RWPE1 (cell line): ENCODE results near the gene MTMR8.

Experiments
- CTCF ChIA-PET: fragments of 350-600 bp; sonication (Branson Sonifier 250); formaldehyde crosslinking; extraction: SDS; loops from one replicate; lab custom pipeline; 2021; lab: Yijun Ruan, JAX
- POLR2A ChIA-PET: fragments of 400-600 bp; formaldehyde crosslinking; extraction: SDS; loops from one replicate; lab custom pipeline; 2020; ENCODE audit warnings: antibody characterized with exemption; ENCODE audit not compliant: low non-redundant PET; lab: Yijun Ruan, JAX
- DNase-seq: peaks from one replicate; pipeline ENCODE4 v3.0.0; 2012; ENCODE audit warnings: low spot score
- H3K27ac ChIP-seq: fragments of 450-650 bp; 2 replicates; pipeline ENCODE4 v1.5.1; 2017
- CTCF ChIP-seq: fragments of 450-650 bp; conservative IDR thresholded peaks from 2 replicates; pipeline ENCODE4 v1.5.1; 2017; ENCODE audit warnings: low read depth, mild to moderate bottlenecking

MTMR8 gene

GRCh38 chrX:64379924-64380323, 15.3 kb downstream of the MTMR8 start:
- no peak overlapping the region for H3K27ac ChIP-seq
- ChIA-PET POLR2A (no interaction called here), CTCF (no interaction called here)
- DNase-seq = no peak
- no peak for TF ChIP-seq CTCF

- TF ChIP-seq CTCF = no peak
- ChIA-PET CTCF (no interaction called here), POLR2A (no interaction called here)
- DNase-seq = no peak
- H3K27ac ChIP-seq = no peak overlapping the region
Measured at GRCh38 chrX:64377753-64378152, 17.5 kb downstream of the MTMR8 start.

GRCh38 chrX:64352081-64352480, 43.2 kb downstream of the MTMR8 start:
- ChIA-PET CTCF (no interaction called here), POLR2A (no interaction called here)
- DNase-seq = no peak
- no peak for TF ChIP-seq CTCF
- H3K27ac ChIP-seq = no peak overlapping the region

DNA sequence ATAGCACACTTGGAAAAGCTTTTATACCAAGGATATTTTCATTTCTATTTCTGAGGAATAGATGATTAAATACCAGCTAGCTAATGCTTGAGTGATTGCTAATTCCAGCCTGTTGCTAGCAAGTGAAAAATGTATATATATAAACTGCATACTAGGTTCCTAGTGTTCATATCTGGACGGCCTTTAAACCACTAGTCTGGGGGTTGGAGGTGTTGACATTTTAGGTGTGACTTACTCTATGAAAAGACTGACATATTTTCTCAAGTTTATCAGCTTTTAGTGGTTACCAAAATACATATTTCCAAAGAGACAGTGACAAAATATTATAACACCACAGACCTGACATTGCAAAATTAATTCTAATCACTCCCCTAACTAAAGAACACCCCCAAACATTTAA, 44.7 kb downstream of the MTMR8 start:
- TF ChIP-seq CTCF = no peak
- ChIA-PET POLR2A (no interaction called here), CTCF (interaction anchor here (0.6 kb wide), 1 partner anchor 176 kb away, joined by 3 read pairs; no protein-coding TSS in a partner anchor)
- no peak overlapping the region for H3K27ac ChIP-seq
- DNase-seq = no peak

- DNase-seq = no peak
- CTCF ChIA-PET = interaction anchor here (0.6 kb wide), 1 partner anchor 177 kb away, joined by 3 read pairs; no protein-coding TSS in a partner anchor
- POLR2A ChIA-PET = no interaction called here
- no peak for TF ChIP-seq CTCF
- H3K27ac ChIP-seq = no peak overlapping the region
Measured at GRCh38 chrX:64350047-64350446, 45.2 kb downstream of the MTMR8 start.

DNA sequence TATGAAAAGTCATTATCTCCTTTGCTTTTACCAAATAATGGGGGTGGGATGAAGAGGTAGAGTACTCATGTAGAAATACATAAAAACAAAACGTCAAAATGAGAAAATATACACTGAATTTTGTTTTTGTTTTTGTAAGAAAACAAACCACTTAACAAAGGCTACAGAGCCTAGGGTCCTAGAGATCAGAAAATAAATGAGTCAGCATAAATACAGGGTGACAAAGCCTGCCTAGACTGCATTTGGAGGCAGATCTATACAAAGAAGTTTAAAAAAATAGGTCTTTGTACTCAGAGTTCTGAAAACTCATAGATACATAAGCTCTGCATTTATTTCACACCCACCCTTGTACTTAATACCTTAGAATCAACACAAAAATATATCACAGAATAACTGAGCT, 52.4 kb downstream of the MTMR8 start:
- CTCF ChIA-PET = no interaction called here
- H3K27ac ChIP-seq = no peak overlapping the region
- no peak for DNase-seq
- no peak for TF ChIP-seq CTCF
- POLR2A ChIA-PET = no interaction called here

GRCh38 chrX:64338296-64338695, 57.0 kb downstream of the MTMR8 start:
- no peak for TF ChIP-seq CTCF
- POLR2A ChIA-PET = no interaction called here

More at GRCh38 chrX:64338296-64338695, 57.0 kb downstream of the MTMR8 start:
- H3K27ac ChIP-seq = no peak overlapping the region
- no peak for DNase-seq
- CTCF ChIA-PET = no interaction called here
